Uterus (tissue), 2 donors: ENCODE results near the gene UBE2C.

ENCODE experiments used
- CTCF ChIP-seq, 4 experiments: fragments of 200-600 bp in 2 of 4; fragments of 450-650 bp in 2 of 4; sonication (generic) in 2 of 4; IDR thresholded peaks; one replicate each; pipeline ENCODE4 v1.5.1; 2016 to 2019; ENCODE audit warnings: antibody characterized with exemption in 4 of 4, mild to moderate bottlenecking in 2 of 4, moderate library complexity in 1 of 4
- POLR2A ChIP-seq, 2 donors: fragments of 450-650 bp; IDR thresholded peaks; one replicate each; pipeline ENCODE4 v1.6.1; 2016; ENCODE audit warnings: antibody characterized with exemption in 2 of 2, mild to moderate bottlenecking in 1 of 2, moderate library complexity in 1 of 2

- TF ChIP-seq CTCF (IDR thresholded peaks at IDR 0.05) (no peak), POLR2A (IDR thresholded peaks at IDR 0.05) (no peak)
These were observed 2.1 kb upstream of the UBE2C start for GRCh38 chr20:45810191-45810970.
